HG02610 (cell line): ENCODE data around the gene DISP3.

Experiments
- ATAC-seq: cut with Tn5 transposase; IDR thresholded peaks from one replicate; pipeline ENCODE4 v1.9.1; 2021; ENCODE audit warnings: mild to moderate bottlenecking, moderate library complexity; ENCODE audit not compliant: unreplicated experiment

Gene DISP3

GRCh38 chr1:11455967-11456570, 22.9 kb upstream of the DISP3 start:
- ATAC-seq: no peak

- ATAC-seq: no peak
Measured at GRCh38 chr1:11456965-11457364, 22.0 kb upstream of the DISP3 start.

DNA sequence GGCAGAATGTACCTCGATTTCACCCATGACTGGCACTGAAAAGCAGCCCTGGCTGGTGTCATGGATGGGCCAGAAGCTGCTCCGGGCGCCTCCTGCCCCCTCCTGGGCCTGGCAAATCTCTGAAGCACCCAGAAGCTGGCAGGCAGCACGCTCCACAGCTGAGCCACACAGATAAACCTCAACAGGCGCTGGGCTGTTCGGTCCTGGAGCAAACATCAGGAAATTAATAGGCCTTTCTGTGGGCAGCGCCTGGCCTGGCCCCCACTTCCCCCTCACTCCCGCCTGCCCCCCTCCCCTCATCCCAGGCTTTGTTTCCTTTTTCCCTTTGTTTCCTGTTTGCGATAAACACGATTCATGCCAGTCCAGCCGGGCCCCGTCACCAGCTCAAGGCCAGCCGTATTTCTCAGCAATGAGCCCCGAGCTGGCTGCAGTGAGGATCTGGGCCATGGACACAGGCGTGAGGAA, 20.1 kb upstream of the DISP3 start:
- ATAC-seq: no peak

DNA sequence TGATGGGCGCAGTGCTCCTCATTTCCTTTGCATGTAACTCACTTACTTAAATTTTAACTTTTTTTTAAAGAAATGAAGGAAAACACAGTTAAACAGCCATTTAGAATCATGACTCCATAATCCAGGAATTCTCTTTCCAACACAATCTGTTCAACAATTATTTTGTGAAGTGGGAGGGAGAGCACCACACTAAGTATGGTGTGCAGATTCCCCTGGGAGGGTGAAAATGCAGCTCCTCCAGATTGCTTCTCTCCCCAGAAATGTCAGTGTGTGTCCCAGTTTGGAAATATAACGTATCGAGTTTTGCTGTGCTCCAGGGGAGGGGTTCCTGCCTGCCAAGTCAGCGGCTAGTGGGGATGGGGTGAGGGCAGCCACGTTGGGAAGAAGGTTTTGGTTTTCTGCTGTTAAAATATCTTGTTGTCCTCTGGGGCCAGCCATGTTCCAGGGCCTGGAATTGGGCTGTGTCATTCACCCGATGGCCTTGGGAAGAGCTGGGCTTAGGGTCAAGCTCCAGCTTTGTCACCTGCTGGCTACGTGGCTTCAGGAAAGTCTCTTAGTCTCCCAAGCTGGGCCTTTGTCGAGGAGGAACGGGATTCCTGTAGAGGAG, 17.3 kb upstream of the DISP3 start:
- no peak for ATAC-seq

DNA sequence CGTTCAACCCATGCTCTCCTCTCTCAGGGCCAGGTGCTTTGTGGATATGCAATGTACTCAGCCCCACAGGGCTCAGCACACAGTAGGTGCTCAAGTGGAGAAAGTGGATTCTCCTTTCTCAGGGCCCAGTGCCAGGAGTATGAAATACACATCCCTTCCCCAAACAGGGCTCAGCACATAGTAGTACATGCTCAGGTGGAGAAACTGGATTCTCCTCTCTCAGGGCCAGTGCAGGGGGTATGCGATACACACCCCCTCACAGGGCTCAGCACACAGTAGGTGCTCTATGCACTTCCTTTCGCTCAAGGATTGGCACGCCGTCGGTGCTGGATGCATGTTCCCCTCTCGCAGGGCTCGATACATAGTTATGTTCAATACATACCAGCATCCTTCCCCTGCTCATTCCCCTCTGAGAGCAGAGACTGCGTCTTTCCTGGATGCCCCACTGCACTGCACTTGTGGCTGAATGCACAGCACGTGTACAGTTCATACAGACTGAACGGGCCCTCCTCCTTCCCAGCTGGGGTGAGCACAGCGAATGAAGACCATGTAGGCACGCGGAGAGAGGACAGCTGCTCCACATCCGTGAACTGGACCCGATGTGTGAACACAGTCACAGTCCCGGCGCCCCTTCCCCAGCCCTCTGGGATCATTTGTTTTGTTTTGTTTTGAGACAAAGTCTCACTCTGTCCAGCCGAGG, 16.6 kb upstream of the DISP3 start:
- ATAC-seq: no peak

DNA sequence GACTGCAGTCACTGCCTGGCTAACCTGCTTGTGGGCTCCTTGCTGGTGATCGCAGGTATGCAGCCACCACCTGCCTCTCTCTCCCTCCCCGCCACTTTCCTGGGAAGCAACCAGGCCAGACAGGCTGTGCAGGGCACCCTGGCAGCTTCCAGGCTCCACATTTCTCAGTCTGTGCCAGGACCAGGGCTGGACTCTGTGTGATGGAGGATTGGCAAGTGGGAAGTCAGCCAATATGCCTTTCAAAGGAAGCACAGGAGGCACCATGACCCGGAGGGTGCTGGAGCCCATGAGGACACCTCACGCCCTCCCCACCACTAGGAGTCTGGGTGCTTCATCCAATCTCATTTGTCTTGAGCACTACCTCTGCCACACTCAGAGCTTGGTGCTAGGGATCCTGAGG, 15.8 kb upstream of the DISP3 start:
- no peak for ATAC-seq

DNA sequence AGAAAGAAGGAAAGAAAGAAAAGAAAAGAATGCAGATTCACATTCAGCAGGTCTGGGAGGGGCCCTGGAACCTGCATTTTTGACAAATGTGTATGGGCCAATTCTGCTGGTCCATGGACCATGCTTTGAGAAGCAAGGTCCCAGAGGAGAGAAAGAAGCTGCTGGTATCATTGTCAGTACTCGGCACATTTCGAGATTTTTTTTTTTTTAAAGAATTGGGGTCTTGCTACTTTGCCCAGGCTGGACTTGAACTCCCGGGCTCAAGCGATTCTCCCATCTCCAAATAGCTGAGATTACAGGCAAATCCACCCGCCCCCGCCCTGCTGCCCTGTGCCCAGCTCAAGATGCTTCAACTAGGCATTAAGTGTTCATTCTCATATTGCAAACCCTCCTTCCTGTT, 13.6 kb upstream of the DISP3 start:
- no peak for ATAC-seq

GRCh38 chr1:11466416-11466815, 12.5 kb upstream of the DISP3 start:
- no peak for ATAC-seq

DNA sequence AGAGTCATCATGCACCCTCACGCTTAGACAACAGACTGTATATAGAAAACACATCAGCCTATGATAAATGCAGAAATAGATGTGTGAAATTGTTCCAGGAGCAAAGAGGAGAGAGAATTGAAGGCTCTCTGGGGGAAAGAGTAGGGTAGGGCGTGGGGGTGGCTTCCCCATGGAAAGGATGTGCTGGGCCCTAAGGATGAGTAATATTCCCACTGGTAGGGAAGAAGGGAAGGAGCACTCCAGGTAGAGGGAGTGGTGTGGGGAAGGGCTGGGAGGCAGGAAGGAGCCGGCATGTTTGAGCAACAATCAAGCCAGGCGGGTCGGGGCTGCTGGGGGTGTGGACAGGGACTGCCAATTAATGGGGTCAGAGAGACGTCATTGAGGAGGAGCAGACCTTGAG, 10.1 kb upstream of the DISP3 start:
- ATAC-seq: no peak

GRCh38 chr1:11470912-11471311, 8.0 kb upstream of the DISP3 start:
- no peak for ATAC-seq

DNA sequence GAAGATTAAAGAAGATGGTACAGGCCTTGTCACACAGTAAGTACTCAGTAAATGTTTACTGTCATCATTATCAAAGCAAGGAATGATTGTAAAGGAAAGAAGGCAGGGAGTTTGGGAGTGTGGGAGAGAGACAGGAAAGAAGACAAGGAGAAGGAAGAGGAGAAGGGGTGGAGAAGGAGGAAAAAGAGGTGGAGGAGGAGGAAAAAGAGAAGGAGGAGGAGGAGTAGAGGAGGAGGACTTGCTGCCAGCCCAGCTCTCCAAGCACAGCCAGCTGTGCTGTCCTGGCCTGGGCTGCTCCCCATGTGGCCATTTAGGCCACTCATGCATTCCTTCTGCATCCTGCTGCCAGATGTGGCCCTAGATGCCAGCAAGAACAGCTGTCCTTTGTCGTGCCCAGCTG, 7.5 kb upstream of the DISP3 start:
- ATAC-seq: no peak

- ATAC-seq: no peak
Measured at GRCh38 chr1:11472284-11472683, 6.7 kb upstream of the DISP3 start.

GRCh38 chr1:11472741-11473140, 6.2 kb upstream of the DISP3 start:
- ATAC-seq: no peak

- no peak for ATAC-seq
Measured at GRCh38 chr1:11473491-11474034, 5.4 kb upstream of the DISP3 start.

- no peak for ATAC-seq
Measured at GRCh38 chr1:11474826-11475225, 4.1 kb upstream of the DISP3 start.

DNA sequence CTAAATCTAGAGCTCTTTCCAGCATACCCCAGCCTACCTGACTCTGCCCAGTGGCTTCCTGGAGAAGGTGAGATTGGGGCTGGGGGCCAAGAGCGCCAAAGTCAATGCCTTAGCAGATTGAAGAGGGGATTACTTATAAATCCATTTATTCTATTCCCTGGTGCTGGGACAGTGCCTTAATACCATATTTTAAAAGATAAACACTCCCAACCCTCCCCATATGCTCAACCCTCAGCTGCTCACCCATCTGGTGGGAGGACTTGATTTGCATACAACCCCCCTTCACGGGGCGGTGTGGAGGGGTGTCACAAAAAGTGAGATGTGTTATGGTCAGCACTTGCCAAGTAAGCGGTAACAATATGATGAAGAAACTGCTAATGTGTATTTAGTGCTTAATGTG, 3.2 kb upstream of the DISP3 start:
- no peak for ATAC-seq

- ATAC-seq: no peak
Measured at GRCh38 chr1:11479375-11479979, 522 bp downstream of the DISP3 start.

GRCh38 chr1:11481019-11481418, 2.1 kb downstream of the DISP3 start:
- ATAC-seq: no peak

- no peak for ATAC-seq
Measured at GRCh38 chr1:11482198-11482597, 3.2 kb downstream of the DISP3 start.

- ATAC-seq: no peak
Measured at GRCh38 chr1:11482701-11483479, 3.9 kb downstream of the DISP3 start.
